Body of pancreas (tissue), 4 donors: ENCODE data around the gene ZSCAN10. TPM values are rescaled to one million over a fixed set of nuclear protein-coding genes. Genes with fewer than 3 reads are reported as not detected.

Source experiments
- ATAC-seq: fragments of 150-250 bp; one replicate; pipeline ENCODE4 v1.9.1; 2016
- DNase-seq, 4 donors: peaks; one replicate each; pipeline ENCODE4 v3.0.0-alpha.2; 2019
- H3K27ac ChIP-seq, 4 donors: fragments of 200-600 bp; sonication (generic); 1 replicate in 3 of 4; 2 replicates in 1 of 4; pipeline versions ENCODE4 v1.5.1 to v1.6.1; 2016 to 2019; ENCODE audit warnings: mild to moderate bottlenecking in 1 of 4, mixed read lengths in 1 of 4, moderate library complexity in 1 of 4
- H3K27me3 ChIP-seq, 2 donors: fragments of 200-600 bp; sonication (generic); one replicate each; pipeline ENCODE4 v1.6.0; 2016; ENCODE audit warnings: mild to moderate bottlenecking in 1 of 2
- H3K36me3 ChIP-seq, 2 donors: fragments of 200-600 bp; sonication (generic); replicated peaks in 1 of 2; 2 replicates each; pipeline ENCODE4 v1.5.1; 2016; ENCODE audit warnings: low read depth in 2 of 2; ENCODE audit not compliant: insufficient read depth in 1 of 2
- H3K4me1 ChIP-seq: fragments of 200-600 bp; sonication (generic); one replicate; pipeline ENCODE4 v1.6.0; 2016
- H3K4me3 ChIP-seq, 2 donors: fragments of 200-600 bp; sonication (generic); 1 replicate in 1 of 2; 2 replicates in 1 of 2; pipeline ENCODE4 v1.5.1; 2016 to 2019
- H3K9me3 ChIP-seq, 3 donors: fragments of 200-600 bp; sonication (generic); 1 replicate in 2 of 3; 2 replicates in 1 of 3; pipeline ENCODE4 v1.5.1; 2016
- POLR2A ChIP-seq, 3 donors: fragments of 450-650 bp; IDR thresholded peaks; one replicate each; pipeline ENCODE4 v1.6.1; 2016; ENCODE audit warnings: antibody characterized with exemption in 3 of 3, mild to moderate bottlenecking in 2 of 3
- WGBS, 2 donors: methylation state at CpG; one replicate each; pipeline ENCODE4 v1.1.5; 2017; 5-methylcytosine and 5-hydroxymethylcytosine counted together
- intact Hi-C: fragments of 100-400 bp; cut with DNase I; formaldehyde crosslinking; loops from one replicate; pipeline ENCODE4 v1.15.1; 2023
- total RNA-seq, 2 donors: library from RNA; depleted of rRNA; stranded (reverse); fragments of >200 nt; gene quantifications; one replicate each; pipeline ENCODE4 v1.1.0, GENCODE V29; 2016
- TF ChIP-seq, protein P1 (sequence below), 7 experiments: fragments of 450-650 bp in 4 of 7; fragments of 200-600 bp in 3 of 7; sonication (generic) in 3 of 7; IDR thresholded peaks; one replicate each; pipeline ENCODE4 v1.5.1; 2016 to 2019; ENCODE audit warnings: antibody characterized with exemption in 7 of 7

The ZSCAN10 gene
- total RNA-seq, 2 donors from 2014 or later = not detected

DNA sequence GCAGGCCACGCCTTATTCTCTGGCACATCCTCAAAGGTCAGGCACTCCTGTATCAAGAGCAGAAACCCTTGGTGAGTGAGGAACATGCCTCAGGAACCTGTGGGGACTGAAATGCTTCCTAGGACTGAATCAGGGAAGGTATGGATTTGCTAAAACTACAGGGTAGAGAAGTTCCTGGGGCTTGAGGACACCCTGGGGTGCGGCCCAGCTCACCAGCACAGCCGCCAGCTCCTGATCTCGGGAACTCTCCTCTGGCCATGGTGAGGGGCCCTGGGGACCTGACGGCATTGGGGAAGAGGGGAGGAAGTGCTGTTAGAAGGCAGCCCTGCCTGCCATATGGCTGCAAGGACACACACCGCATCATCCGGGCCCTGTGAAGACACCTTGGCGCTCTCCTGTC, 7.5 kb downstream of the ZSCAN10 start:
- Histone ChIP-seq H3K4me3 (no peak overlapping the region), H3K27ac (no peak overlapping the region), H3K27me3 (no peaks in the 10 kb centered on the region), H3K9me3 (no peaks in the 10 kb centered on the region), H3K36me3 (no peaks in the 10 kb centered on the region), H3K4me1 (no peaks in the 10 kb centered on the region)
- TF ChIP-seq, protein P1, sequence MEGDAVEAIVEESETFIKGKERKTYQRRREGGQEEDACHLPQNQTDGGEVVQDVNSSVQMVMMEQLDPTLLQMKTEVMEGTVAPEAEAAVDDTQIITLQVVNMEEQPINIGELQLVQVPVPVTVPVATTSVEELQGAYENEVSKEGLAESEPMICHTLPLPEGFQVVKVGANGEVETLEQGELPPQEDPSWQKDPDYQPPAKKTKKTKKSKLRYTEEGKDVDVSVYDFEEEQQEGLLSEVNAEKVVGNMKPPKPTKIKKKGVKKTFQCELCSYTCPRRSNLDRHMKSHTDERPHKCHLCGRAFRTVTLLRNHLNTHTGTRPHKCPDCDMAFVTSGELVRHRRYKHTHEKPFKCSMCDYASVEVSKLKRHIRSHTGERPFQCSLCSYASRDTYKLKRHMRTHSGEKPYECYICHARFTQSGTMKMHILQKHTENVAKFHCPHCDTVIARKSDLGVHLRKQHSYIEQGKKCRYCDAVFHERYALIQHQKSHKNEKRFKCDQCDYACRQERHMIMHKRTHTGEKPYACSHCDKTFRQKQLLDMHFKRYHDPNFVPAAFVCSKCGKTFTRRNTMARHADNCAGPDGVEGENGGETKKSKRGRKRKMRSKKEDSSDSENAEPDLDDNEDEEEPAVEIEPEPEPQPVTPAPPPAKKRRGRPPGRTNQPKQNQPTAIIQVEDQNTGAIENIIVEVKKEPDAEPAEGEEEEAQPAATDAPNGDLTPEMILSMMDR (IDR thresholded peaks at IDR 0.05) = no peak
- TF ChIP-seq POLR2A (IDR thresholded peaks at IDR 0.05) = no peak
- ATAC-seq = no peak
- 80% methylated on average over 5 to 8 of the region's 8 CpGs for WGBS, 2 donors
- no peak for DNase-seq
- intact Hi-C loops = no loop called here

DNA sequence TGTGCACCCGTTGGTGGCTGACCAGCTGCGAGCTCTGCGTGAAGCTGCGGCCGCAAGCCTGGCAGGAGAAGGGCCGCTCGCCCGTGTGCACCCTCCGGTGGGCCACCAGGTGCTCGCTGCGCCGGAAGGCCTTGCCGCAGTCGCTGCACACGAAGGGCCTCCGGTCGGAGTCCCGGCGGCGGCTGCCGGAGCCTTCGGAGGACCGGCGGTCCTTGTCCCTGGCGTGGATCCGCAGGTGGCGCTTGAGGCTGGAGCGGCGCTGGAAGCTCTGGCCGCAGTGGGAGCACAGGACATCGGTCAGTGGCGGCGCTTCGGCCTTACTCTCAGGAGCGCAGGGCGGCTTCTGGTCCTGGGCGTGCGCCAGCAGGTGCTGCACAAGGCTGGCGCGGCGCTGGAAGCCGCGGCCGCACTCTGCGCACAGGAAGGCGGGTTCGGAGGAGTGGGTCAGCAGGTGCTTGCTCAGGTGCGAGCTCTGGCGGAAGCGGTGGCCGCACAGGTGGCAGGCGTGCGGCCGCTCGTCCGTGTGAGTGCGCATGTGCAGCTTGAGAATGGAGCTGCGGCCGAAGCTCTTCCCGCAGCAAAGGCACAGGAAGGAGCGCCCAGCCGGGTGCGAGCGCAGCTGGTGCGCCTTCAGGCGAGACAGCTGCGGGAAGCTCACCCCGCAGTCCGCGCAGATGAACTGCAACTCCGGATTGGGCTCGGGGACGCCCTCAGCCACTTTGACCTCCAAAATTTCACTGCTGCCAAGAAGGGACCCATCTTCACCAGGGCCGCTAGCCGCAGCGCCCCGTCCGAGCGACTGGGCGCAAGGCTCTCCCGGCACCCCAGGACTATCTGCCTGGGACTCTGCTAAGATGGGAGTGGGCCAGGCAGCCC, 9.1 kb downstream of the ZSCAN10 start:
- WGBS, 2 donors = 91 to 95% methylated on average over 57 to 80 of the region's 81 CpGs
- Histone ChIP-seq H3K27ac (no peak overlapping the region), H3K9me3 (no peaks in the 10 kb centered on the region), H3K36me3 (no peaks in the 10 kb centered on the region), H3K27me3 (no peaks in the 10 kb centered on the region), H3K4me3 (no peak overlapping the region), H3K4me1 (no peaks in the 10 kb centered on the region)
- DNase-seq = no peak
- TF ChIP-seq POLR2A (IDR thresholded peaks at IDR 0.05) = no peak
- TF ChIP-seq, protein P1 (IDR thresholded peaks at IDR 0.05) = no peak
- intact Hi-C loops = no loop called here
- no peak for ATAC-seq

DNA sequence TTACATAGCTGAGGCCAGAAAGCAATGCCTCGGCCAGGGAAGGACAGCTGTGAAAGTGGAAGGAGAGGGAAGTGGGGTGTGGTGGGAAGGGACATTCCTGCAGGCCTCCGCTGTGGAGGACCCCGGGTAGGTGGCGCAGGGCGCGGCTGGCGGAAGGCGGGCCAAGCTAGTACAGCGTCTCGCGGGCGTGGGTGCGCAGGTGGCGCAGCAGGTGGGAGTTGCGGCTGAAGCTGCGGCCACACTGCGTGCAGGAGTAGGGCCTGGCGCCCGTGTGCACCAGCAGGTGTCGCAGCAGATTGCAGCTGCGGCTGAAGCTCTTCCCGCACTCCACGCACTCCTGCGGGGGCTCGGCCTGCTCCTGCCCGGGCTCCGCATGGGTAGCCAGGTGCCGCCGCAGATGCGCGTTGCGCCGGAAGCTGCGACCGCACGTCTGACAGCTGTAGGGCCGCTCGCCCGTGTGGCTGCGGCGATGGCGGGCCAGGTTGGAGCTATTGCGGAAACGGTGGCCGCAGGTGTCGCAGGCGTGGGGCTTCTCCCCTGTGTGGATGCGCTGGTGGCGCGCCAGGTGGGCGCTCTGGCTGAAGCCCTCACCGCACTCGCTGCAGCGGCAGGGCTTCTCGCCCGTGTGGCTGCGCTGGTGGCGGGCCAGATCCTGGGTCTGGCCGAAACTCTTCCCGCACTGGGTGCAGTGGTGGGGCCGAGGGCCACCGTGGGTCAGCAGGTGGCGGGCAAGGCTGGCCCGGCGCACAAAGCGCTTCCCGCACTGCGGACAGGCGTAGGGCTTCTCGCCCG, 10.0 kb downstream of the ZSCAN10 start:
- no peaks in the 10 kb centered on the region for H3K4me1 ChIP-seq
- TF ChIP-seq, protein P1 (IDR thresholded peaks at IDR 0.05) = no peak
- no peak for TF ChIP-seq POLR2A (IDR thresholded peaks at IDR 0.05)
- DNase-seq = no peak
- no peaks in the 10 kb centered on the region for H3K9me3 ChIP-seq
- intact Hi-C loops = no loop called here
- no peak overlapping the region for H3K4me3 ChIP-seq
- 86 to 92% methylated on average over 20 to 62 of the region's 71 CpGs for WGBS, 2 donors
- no peak overlapping the region for H3K27ac ChIP-seq
- no peaks in the 10 kb centered on the region for H3K36me3 ChIP-seq
- no peaks in the 10 kb centered on the region for H3K27me3 ChIP-seq
- ATAC-seq = no peak

DNA sequence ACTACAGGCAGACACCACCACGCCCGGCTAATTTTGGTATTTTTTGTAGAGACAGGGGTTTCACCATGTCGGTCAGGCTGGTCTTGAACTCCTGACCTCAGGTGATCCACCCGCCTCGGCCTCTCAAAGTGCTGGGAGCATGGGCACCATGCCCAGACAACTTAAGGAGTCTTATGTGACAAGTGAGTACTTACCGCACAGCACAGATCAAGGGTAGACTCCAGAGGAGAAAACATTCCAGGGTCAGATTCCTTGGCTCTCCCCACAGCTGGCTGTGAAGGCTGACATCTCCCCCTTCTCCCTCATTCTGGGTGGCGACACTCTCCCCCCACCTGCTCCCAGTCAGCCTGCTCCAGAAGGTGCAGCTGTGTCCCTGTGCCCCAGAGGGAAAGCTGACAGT, 10.6 kb downstream of the ZSCAN10 start:
- DNase-seq (no peak), ATAC-seq (no peak)
- Histone ChIP-seq H3K36me3 (no peaks in the 10 kb centered on the region), H3K27me3 (no peaks in the 10 kb centered on the region), H3K4me1 (no peaks in the 10 kb centered on the region), H3K9me3 (no peaks in the 10 kb centered on the region), H3K27ac (no peak overlapping the region), H3K4me3 (no peak overlapping the region)
- intact Hi-C loops = no loop called here
- no peak for TF ChIP-seq POLR2A (IDR thresholded peaks at IDR 0.05)
- TF ChIP-seq, protein P1 (IDR thresholded peaks at IDR 0.05) = no peak
- WGBS, 2 donors = 73 to 80% methylated on average over 7 of the region's 7 CpGs
